ENCODE results near the gene RAI1.

DNA sequence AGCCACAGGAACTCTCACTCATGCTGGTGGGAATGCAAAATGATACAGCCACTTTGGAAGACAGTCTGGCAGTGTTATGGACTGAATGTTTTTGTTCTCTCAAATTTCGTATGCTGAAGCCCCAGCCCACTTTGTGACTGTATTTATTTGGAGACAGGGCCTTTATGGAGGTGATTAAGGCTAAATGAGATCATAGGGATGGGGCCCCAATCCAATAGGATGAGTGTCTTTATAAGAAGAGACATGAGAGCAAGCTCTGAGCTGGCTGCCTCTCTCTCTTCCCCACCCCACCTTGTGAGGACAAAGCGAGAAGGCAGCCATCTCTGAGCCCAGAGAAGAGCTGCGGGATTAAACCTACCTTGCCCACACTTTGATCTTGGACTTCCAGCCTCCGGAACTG, 21.9 kb upstream of the RAI1 start:
- TF ChIP-seq, protein P1, sequence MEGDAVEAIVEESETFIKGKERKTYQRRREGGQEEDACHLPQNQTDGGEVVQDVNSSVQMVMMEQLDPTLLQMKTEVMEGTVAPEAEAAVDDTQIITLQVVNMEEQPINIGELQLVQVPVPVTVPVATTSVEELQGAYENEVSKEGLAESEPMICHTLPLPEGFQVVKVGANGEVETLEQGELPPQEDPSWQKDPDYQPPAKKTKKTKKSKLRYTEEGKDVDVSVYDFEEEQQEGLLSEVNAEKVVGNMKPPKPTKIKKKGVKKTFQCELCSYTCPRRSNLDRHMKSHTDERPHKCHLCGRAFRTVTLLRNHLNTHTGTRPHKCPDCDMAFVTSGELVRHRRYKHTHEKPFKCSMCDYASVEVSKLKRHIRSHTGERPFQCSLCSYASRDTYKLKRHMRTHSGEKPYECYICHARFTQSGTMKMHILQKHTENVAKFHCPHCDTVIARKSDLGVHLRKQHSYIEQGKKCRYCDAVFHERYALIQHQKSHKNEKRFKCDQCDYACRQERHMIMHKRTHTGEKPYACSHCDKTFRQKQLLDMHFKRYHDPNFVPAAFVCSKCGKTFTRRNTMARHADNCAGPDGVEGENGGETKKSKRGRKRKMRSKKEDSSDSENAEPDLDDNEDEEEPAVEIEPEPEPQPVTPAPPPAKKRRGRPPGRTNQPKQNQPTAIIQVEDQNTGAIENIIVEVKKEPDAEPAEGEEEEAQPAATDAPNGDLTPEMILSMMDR (IDR thresholded peaks at IDR 0.05) = no peak
- no peak for TF ChIP-seq POLR2A (IDR thresholded peaks at IDR 0.05)
- no peak for TF ChIP-seq EP300 (IDR thresholded peaks at IDR 0.05)
- no peak for TF ChIP-seq POLR2AphosphoS5 (IDR thresholded peaks at IDR 0.05)

Data from suprapubic skin (tissue), 4 donors.